G401.6 (cell line): Measurements from ENCODE around the gene SNCA.
A peak's percentile ranks its signal among the peaks of the same experiment; 100 is the strongest.

Experiments used
- FAIRE-seq: peaks from 2 replicates; lab custom pipeline; 2012; peaks lifted over from hg19 to GRCh38; lab: Jason Lieb, UNC

The SNCA gene

DNA sequence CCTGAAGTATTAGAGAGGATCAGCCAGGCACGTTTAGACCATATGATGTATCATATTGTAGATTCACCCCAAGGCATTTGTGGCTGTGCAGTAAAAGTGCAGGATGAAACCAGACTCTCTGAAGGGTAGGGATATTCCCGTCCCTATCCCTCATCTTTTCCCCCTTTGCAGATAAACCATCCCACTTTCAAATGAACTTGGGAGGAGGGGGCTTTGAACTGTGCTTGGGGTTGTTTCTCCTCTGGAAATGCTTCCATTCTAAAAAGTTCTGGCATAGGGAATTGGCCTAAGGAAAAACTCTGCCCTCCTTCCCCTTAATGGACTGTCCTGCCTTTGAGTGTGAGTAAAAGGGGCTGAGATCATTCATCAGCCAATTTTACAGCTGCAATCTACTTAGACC lies 23.8 kb downstream of the SNCA start:
- FAIRE-seq = no peak

DNA sequence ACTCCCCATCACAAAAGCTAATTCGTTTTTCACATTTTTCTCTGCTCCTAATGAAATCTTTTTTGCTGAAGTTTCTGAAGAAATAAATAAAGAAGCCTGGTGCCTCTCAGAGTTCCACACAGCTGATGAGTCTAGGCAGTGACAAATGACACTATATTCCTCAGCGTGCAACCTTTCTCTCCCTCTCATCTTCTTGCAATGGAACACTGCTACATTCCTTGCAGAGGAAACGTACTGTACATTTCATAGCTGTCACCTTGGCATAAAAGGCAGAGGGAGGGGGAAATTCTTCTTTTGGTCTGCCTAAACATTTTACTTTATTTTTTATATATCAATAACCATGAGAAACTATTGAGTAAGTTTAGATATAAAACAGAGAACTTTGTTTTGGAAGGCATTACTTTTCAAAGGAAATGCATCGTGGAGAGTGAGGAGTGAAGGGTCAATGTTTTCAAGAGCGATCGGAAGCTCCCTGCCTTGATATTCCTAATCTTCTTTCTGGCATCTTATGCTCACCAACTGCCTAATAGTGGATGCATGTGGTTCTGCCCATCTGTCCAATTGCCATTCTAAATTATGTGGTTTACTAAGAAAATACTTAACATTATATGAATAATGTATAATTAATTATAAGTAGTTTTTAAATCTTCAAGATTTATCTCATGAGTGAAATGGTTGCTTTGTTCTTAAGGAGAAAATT lies 29.4 kb downstream of the SNCA start:
- FAIRE-seq = no peak

GRCh38 chr4:89805297-89805696 lies 31.7 kb downstream of the SNCA start:
- FAIRE-seq = peak; percentile 8

- no peak for FAIRE-seq
These were observed 33.0 kb downstream of the SNCA start for GRCh38 chr4:89803915-89804314.

DNA sequence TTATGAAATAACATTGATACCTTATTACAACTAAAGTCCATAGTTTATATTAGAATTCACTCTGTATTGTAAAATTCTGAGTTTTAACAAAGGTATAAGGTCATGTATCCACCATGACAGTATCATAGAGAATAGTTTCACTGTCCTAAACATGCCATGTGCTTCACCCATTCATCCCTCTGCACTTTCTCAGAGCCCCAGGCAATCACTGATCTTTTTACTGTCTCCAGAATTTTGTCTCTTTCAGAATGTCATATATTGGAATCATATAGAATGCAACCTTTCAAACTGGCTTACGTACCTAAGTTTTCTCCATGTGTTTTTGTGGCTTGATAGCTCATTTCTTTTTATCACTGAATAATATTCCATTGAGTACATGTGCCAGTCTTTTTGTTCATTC lies 33.9 kb downstream of the SNCA start:
- FAIRE-seq = peak; percentile 34

DNA sequence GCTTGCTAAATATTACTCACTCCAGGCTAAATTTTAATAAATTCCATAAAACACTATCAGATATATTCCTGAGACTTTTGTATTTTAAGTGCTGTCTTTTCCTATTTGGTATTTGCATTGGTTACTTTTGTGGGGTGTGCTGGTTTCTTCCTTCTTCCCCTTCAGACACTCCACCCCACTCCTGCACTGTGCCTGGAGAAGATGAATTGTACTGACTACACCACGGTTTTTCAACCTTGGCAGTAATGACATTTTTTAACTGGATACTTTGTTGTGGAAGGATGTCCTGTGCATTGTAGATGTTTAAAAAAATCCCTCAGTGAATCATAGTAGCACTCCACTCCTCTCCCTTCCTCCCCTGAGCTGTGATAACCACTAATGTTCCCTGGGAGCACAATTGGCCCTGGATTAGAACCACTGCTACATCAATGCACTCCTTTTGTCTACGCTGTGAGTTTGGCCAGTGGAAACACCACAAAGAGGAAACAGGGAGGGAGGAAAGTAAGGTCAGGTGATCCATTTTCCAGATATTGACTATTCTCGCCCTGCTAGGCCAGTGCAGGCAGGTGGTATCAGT lies 36.3 kb downstream of the SNCA start:
- peak; percentile 44 for FAIRE-seq

GRCh38 chr4:89800012-89800516 lies 36.9 kb downstream of the SNCA start:
- no peak for FAIRE-seq

- no peak for FAIRE-seq
These were observed 37.9 kb downstream of the SNCA start for GRCh38 chr4:89799071-89799470.

GRCh38 chr4:89797117-89797516 lies 39.8 kb downstream of the SNCA start:
- no peak for FAIRE-seq

DNA sequence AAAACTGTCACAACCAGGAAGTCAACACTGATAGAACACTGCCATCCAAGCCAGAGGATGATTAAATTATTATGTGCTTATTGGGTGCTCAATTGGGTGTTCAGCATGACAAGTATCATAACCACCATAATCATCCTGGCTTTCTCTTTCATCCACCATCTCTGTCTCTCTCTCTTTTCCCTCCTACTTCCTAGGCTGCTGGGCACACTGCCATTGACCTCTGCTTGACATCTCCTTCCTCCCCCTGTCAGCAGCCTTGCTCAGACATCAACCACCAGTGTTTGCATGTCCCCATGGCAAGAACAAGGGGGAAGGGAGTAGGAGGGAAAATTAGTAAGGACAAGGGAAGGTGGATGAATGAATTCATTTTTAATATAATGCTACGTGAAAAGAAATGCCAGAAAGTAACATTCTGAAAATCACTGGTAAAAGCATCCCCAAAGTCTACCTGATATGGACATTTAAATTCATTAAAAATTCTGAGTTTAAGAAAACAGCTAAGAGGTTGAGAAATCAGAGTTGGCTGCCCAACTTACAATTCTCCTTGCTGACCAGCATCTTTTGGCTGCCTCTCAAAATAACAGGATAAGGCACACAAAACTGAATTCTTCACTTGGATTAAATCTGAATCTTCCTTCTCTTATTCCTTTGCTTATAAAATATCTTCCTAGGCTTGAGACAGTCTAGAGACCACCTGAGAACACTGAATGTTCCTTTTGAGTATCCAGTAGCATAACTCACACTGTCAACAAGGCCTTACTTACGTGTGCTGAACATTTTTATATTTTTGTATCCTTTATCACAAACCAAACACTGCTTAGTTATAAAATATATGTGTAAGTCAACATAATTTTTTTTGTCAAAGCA lies 48.5 kb downstream of the SNCA start:
- FAIRE-seq = peak; percentile 19

- FAIRE-seq = peak; percentile 84
These were observed 52.2 kb downstream of the SNCA start for GRCh38 chr4:89784686-89785231.

DNA sequence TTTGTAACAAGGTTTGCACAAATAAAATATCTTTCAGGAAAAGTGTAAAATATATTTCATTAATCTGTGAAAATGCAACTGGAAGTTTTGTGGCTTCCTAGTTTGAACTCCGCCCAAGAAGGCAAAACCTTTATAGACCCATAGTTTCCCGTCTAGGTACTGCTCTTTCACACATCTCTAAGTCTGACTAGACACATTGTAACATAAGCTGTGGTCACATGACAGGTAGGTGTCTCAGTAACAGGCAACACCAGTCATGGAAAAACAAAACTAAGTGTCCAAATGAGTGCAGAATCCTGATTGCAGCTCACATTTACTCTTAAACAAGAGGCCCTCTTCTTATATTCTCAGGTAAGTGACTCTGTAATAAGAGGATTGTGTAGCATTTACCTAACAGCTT lies 55.6 kb downstream of the SNCA start:
- no peak for FAIRE-seq

- FAIRE-seq = no peak
These were observed 63.2 kb downstream of the SNCA start for GRCh38 chr4:89773805-89774204.

DNA sequence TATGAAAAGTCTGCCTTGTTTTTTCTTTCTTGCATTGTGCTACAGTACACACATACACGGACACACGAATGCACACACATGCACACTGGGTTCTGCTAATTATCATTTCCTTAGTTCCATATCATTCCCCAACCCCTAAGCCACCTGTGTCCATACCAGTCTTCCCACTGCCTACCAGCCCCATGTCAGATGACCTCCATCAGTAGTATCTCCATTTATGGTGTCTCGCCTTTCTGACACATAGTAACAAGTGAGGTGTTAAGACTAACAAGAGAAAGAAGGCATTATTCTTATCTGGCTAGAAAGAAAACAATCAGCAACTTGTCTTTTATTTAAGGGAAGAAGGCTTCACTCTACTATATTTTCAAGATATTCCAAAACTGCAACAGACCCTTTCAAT lies 67.1 kb downstream of the SNCA start:
- FAIRE-seq = no peak

- no peak for FAIRE-seq
These were observed 69.0 kb downstream of the SNCA start for GRCh38 chr4:89767924-89768323.

- FAIRE-seq = no peak
These were observed 71.0 kb downstream of the SNCA start for GRCh38 chr4:89765966-89766365.

- peak; percentile 25 for FAIRE-seq
These were observed 71.4 kb downstream of the SNCA start for GRCh38 chr4:89765528-89765927.

- no peak for FAIRE-seq
These were observed 74.7 kb downstream of the SNCA start for GRCh38 chr4:89762311-89762710.

DNA sequence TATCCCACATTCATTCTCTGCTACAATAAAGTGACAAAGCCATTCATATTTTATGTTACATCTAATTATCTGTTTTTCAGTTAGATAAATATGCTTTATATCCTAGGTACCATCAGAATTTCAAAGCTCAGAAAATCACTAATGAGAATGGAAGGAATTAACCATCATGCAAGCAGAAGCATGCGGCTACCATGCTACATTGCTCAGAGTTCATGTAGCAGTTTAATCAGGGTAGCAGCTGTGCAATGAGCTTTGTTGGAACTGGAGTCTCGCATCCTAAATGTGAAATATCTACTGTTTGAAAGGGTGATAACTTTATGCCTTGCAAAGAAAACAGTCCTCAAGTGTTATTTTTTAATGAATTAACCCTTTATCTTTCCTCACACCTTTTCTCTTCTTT lies 77.5 kb downstream of the SNCA start:
- no peak for FAIRE-seq

DNA sequence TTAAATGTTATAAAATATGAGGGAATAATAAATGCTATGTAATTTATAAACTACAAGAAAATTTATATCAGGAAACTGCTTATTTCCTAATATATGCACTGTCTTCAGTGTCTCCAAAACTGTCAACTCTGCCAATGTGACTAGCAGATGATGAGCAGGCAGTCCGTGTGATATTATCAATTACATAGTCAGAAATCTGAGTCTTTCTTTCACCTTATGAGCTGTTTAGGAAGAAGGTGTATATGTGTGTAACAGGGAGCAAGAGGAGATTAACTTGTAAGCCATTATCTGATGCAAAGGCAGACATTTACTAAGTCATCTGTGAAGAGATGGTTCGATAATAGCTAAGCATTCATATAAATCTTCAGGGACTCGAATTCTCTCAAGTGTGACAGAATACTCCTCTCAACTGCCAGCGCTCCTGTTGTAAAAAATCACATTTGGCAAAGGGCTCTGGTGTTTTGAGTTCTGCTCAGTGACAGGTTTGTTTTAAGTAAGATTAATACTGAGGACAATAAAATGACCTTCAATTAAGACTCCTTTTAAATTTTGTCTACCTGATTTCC lies 79.7 kb downstream of the SNCA start:
- no peak for FAIRE-seq

- no peak for FAIRE-seq
These were observed 81.7 kb downstream of the SNCA start for GRCh38 chr4:89755220-89755619.

DNA sequence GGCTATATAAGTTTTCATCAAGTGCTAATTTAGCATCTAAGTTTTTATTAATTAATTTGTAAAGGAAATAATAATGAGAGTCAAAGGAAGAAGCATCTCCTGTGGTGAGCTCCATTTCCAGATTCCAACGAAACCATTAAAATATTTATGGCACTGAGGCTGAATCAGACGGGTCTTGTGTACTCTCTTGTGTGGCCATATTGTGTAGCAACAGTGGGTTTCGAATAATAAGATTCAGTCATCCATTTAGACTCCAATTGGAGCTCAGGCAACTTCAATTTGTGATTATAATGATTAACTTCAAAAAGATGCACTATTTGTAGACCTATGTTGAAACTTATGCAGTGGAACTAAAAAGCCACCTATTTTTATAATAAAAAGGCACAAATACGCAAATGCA lies 82.4 kb downstream of the SNCA start:
- FAIRE-seq = no peak
